ENCODE data around the gene PEX11B.

PEX11B gene

GRCh38 chr1:145906954-145907753 is 11.4 kb downstream of the PEX11B start:
- Histone ChIP-seq H3K27me3 (no peaks in the 10 kb centered on the region), H3K4me3 (ENCODE audit: low read depth, low read length) (no peak overlapping the region), H3K36me3 (no peaks in the 10 kb centered on the region), H3K9me3 (no peaks in the 10 kb centered on the region), H3K4me1 (no peaks in the 10 kb centered on the region)
- TF ChIP-seq CTCF (IDR thresholded peaks at IDR 0.05; ENCODE audit: low read depth, low read length): no peak
- DNase-seq: no peak

- no peak for TF ChIP-seq CTCF (IDR thresholded peaks at IDR 0.05; ENCODE audit: low read depth, low read length)
- Histone ChIP-seq H3K9me3 (no peaks in the 10 kb centered on the region), H3K27me3 (no peaks in the 10 kb centered on the region), H3K36me3 (no peaks in the 10 kb centered on the region), H3K4me1 (no peaks in the 10 kb centered on the region), H3K4me3 (ENCODE audit: low read depth, low read length) (no peak overlapping the region)
- no peak for DNase-seq
Measured at GRCh38 chr1:145901312-145902021, 17.1 kb downstream of the PEX11B start.

GRCh38 chr1:145898756-145899155 is 19.8 kb downstream of the PEX11B start:
- H3K36me3 ChIP-seq: no peaks in the 10 kb centered on the region
- H3K4me3 ChIP-seq (ENCODE audit: low read depth, low read length): no peak overlapping the region
- DNase-seq: no peak
- no peaks in the 10 kb centered on the region for H3K27me3 ChIP-seq
- H3K9me3 ChIP-seq: no peaks in the 10 kb centered on the region
- no peak for TF ChIP-seq CTCF (IDR thresholded peaks at IDR 0.05; ENCODE audit: low read depth, low read length)
- no peaks in the 10 kb centered on the region for H3K4me1 ChIP-seq

- no peaks in the 10 kb centered on the region for H3K27me3 ChIP-seq
- no peaks in the 10 kb centered on the region for H3K9me3 ChIP-seq
- TF ChIP-seq CTCF (IDR thresholded peaks at IDR 0.05; ENCODE audit: low read depth, low read length): no peak
- DNase-seq: no peak
- H3K4me1 ChIP-seq: no peaks in the 10 kb centered on the region
- H3K36me3 ChIP-seq: no peaks in the 10 kb centered on the region
- H3K4me3 ChIP-seq (ENCODE audit: low read depth, low read length): no peak overlapping the region
Measured at GRCh38 chr1:145897969-145898368, 20.5 kb downstream of the PEX11B start.

- no peak for TF ChIP-seq CTCF (IDR thresholded peaks at IDR 0.05; ENCODE audit: low read depth, low read length)
- Histone ChIP-seq H3K9me3 (no peaks in the 10 kb centered on the region), H3K4me1 (peaks cover 6% of the 10 kb centered on the region; the same call in 1 of the 2 replicates), H3K4me3 (ENCODE audit: low read depth, low read length) (no peak overlapping the region), H3K36me3 (no peaks in the 10 kb centered on the region), H3K27me3 (no peaks in the 10 kb centered on the region)
- DNase-seq: no peak
Measured at GRCh38 chr1:145895471-145895870, 23.0 kb downstream of the PEX11B start.

Data from BE2C (cell line).